DMS 273 (cell line): ENCODE results near the gene PPL.
"Not testable (repeated sequence)": the region's sequence is repeated elsewhere in the genome, so short reads cannot be mapped to it uniquely, and the experiment has no call there.

Experiments
- DNase-seq: peaks from one replicate; lab custom pipeline; 2025; ENCODE audit not compliant: unreplicated experiment; lab: John Stamatoyannopoulos, UW

PPL gene

DNA sequence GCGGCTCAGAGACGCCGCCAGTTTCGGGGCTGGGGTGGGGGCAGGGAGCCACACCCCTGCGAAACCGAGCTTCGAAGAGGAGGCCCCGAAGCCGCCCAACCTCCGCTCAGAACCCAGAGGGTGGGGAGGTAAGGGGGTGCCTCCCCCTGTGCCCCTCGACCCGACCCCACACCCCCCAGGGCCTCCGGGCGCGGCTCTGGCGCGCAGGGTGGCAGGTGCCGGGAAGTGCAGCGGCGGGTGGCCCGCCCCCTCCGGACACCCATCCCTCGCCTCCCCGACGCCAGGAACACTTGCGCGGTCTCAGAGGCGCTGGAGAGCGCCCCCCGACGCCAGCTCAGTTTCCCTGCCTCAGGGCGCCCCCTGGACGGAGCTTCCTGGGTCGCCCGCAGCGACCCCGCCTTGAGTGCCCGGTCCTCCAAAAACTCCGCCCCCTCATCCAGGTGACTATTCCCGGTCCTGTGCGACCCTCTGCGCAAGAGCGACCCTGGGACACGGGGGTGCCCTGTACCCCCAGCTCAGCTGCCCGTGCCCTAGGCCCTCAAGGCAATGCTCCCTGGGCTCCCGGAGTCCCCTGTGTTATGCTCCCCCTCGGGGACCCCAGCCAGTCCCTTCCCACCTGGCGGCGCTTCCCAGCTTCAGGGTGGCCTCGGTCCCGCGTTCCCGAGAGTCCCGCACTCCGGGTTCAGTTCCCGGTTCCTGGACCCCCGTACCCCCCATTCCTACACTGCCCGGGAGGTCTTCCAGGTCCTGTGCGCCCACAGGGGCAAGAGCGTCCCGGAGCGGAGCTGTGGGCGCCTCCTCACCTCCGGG lies 562 bp downstream of the PPL start:
- peak; percentile 76 for DNase-seq

DNA sequence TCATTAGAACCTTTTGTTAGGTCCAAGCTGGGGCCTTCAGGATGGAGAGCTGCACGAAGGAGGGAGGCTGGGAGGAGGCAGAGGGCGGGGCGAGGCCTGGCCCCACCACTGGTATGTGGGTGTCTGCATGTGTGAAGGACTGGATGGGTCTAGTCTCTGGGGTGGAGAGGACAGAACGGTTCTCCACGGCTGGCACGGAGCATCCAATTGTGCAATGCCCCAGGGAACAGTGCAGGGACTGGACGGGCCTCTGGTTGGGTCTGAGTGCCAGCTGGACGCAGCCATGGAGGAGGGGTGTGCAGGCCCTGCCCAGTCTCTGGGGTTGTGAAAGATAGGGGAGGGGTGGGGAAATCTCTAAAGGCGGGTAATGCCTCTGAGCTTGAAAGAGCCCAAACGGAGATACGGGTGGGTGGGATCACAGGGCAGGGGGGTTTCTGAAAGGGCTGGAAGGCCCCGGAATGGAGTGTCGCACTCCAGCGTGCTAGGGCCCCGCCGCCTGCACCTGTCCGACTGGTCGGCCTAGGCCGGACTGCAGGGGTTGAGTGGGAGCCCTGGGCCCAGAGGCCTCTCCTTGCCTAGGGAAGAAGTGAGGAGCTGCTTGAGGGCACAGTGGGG lies 1.6 kb downstream of the PPL start:
- no peak for DNase-seq

DNA sequence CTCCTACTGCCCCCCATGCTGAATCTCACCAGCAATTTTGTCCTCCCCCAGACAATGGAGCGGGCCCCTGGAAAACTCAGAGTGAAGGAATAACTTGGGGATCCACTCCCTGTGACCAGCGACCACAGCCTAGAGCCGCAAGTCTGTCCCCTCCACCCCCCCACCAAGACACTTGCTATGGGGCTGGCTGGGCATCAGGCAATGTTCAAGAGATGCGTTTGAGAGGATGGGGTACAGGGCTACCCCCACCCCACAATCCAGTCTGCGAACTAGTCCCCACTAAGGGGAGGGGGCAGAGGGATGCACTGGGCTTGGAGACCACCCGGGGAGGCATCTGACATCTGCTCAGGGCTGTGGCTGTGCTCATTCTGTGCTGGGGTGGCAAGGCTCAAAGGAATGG lies 2.4 kb downstream of the PPL start:
- DNase-seq = no peak

DNA sequence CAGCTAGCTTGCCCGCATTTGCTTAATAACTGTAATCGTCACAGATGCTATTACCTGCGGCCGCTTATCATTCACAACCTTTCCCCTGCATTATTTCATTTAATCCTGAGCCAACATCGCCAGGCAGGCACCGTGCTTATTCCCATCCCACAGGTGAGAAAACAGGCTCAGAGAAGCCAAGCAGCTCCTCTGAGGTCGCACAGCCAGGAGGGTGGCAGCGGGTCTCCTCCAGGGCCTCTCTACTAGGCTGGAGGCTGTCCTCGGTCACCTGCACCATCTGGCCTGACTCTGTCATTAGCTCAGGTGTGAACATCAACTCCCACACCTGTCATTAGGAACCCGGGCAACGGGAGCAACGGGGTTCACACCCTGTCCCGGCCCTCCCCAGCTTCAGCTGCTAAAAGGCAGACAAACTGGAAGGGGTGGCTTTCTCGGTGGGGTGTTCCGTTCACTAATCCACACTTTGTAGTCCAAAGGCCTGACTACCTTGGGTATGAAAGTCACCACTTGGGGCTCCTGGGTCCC lies 3.0 kb downstream of the PPL start:
- no peak for DNase-seq

DNA sequence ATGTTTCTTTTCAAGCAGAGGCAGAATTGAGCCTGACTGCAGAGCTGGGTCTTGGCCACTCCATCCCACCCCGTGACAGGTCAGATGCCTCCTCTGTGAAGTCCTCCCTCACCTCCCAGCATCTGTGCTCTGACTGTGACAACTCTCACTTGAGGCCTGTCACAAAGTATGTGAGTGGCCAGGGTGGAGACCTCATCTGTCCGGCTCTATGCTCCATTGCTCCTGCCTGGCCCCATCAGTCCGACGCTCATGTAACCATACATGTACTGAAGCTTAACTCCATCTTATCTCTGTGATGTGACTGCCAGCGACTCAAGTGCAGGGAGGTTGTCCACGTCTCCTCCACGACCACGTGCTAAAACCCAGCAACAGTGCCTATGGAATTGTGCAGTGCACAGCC lies 3.5 kb downstream of the PPL start:
- no peak for DNase-seq

DNA sequence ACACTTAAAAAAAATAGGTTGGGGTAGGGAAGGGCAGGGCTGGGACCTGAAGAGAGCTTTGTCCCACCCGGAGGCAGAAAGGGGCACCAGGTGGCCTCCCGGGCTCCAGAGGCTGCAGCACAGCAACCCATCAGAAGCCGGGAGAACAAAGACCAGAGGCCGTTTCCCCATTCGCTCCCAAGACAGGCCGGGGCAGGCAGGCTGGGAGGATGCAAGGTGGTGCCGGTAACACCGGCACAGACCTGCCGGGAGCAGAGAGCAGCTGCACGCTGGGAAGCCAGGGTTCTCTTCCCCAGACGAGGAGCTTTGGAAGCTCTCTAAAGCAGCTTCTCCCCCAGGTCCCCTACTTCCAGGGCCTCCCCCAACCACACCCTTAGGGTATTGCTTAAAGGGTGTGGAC lies 5.6 kb downstream of the PPL start:
- no peak for DNase-seq

DNA sequence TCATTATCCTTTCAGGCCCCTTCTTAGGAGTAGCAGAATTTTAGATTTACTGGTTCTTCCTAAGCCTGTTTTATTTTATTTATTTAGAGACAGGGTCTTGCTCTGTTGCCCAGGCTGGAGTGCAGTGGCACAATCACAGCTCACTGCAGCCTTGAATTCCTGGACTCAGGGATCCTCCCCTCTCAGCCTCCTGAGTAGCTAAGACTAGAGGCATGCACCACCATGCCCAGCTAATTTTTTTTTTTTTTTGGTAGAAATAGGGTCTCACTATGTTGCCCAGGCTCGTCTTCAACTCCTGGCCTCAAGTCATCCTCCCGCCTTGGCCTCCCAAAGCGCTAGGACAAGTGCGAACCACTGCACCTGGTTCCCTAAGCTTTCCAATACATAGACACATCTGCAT lies 7.3 kb downstream of the PPL start:
- not testable (repeated sequence) for DNase-seq

DNA sequence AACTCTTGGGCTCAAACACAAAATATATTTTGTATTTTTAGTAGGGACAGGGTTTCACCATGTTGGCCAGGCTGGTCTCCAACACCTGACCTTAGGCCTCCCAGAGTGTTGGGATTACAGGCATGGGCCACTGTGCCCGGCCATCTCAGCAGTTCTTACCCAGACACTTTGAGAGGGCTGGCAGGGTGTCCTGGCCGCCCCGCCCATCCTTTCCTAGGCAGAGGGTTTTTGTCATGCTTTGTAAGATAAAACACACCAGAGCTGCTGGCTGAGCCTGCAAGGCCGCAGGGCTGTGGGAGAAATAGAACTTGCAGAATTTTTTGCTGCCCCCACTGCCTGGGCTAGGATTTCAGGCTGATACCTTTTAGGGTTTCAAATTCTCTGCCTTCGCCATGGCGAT lies 8.7 kb downstream of the PPL start:
- no peak for DNase-seq

DNA sequence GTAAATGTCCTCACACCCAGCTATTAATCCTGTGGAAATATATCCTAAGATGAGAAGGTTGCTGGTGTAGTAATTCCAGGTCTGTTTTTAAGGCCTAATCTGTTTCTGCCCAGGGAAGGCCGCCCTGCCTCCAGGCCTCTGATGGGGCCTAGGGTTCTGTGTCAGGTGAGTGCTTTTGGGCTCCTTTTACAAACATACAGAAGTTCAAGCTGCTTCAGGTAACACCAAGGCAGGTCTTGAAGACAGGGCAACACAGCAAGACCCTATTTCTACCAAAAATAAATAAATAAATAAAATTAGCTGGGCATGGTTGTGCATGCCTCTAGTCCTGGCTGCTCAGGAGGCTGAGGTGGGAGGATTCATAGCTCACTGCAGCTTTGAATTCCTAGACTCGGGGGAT lies 9.3 kb downstream of the PPL start:
- DNase-seq = no peak

DNA sequence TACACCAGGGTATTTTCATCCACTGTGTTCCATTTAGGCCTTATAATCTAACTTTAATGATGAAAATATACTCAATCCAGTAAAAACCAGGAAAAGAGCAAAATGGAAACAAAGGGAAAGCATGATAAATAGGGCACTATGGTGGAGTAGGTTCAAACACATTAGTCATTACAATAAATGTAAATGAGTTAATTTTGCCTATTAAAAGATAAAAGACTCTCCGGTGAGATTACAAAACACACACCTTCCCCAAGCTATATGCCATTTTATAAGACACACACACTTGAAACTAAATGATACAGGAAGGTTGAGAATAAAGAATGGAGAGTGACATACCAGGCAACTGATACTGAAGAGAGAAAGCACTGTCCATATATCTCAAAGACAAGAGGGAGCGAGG lies 10.0 kb downstream of the PPL start:
- DNase-seq = no peak

DNA sequence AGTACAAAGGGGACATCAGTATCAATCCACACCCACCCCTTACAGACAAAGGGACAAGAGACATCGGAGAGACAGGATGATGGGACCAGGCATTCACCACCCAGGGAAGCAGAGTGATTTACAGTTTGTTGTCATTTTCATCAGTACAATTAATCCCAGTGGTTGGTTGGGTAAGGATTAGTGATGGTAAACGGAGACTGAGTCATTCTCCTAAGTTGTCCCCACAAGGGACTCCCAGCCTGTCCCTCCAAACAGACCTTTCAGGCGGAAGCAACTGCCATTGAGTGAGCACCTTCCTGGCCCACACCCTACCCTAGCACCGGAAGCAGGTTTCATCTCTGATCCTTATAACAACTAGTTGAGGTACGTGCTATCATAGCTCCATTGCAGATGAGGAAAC lies 11.2 kb downstream of the PPL start:
- DNase-seq = no peak

DNA sequence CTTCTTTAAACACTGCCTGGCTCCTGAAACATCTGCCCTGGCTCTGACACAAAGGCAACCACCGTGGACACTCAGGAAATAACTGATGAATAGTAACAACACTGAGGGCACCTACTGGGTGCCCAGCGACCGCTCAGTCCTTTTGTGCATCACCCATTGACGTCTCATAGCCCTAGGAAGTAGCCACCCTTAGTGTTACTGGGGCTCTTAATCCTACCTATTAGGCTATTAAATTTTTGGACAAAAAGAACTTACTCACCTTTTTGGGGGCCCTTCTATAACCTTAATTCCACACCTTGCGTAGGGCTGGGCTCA lies 11.7 kb downstream of the PPL start:
- no peak for DNase-seq

DNA sequence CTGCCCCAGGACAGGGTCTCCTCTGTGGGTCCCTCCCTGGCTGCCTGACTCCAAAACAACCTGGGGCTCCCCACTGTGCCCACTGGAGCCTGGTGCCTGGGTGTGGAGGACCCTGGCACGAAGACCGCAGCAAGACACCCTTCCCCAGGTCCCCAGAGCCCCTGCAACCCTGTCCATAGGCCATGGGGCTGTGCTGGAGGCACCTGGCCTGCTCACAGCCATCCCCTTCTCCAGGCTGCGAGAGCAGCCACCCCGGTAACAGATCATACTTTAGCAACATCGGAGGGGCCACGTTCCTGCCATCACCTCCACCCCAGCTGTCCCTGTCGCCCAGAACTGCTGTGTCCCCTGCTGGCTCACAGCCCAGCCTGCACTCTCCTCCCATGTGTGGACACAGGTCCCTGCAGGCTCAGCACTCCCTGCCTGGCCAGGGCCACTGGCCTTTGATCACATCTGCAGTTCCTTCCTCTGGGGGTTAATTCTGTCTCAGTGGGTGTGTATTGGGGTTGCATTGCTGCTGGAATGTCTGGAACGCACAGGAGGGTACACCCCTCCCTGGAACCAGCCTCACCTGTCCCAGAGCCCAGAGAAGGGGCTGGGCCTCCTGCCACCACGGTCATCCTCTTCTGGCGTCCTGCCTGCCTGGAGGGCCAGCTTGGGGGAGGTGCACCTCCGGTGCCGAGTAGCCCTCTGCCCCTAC lies 12.2 kb downstream of the PPL start:
- no peak for DNase-seq

DNA sequence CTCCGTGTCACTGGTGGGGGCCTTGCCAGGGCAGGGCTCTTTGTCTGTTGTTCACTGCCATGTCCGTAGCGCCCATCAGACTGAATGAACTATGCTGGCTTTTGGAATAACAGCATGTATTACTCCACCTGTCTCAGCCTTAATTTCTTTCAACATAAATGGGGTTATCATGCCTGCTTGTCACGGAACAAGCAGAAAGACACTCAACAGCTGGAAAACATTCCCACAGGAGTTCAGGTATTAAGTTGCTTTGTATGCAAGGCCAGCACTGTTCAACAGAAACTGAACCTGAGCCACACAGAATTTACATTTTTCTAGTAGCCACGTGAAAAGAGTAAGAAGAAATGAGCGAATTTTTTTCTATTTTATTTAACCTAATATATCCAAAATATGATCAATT lies 13.1 kb downstream of the PPL start:
- DNase-seq = no peak

DNA sequence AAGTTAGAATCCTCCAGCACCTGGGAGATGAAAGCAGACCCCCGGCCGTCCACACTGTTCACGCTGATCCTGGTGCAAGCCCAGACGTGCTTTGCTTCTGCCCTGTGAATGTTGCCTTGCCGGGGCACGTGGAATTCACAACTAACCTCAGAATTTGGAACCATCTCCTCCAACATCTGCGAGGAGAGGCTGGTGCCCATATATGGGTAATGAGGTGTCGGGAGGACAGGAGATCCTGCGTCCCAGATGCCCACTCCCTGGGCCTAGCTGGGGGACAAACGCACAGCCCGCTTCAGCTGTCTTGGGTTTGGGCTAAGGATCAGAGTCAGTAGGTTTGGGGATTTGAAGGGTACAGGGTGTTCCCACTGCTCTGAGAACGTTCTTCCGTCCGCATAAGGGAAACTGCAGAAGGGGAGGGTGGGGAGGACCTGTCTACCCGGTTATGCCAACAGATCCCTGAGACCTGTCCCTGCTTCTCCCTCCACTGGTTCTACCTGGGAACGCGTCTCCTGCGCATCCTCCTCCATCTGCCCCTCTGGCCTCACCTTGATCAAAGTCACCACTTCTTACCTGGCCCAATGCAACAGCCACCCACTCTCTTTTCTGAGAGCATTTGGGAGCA lies 14.1 kb downstream of the PPL start:
- DNase-seq = peak; percentile 86

DNA sequence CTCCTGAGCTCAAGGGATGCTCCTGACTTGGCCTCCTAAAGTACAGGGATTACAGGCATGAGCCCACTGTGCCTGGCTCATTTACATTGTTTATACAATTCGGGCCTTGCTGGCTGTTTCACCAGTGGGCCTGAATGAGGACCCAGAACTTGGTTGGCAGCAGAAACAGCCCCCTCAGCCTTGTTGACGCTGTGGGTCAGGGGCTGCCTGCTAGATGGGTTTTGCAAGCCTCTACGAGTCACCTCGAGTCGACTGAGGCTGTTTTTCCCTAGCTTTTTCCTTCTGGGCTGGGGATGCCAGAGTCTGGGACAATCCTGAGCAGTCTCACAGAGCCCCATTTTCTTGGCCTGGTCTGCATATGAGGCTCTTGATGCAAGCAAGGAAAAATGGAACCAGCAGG lies 16.1 kb downstream of the PPL start:
- DNase-seq = no peak

DNA sequence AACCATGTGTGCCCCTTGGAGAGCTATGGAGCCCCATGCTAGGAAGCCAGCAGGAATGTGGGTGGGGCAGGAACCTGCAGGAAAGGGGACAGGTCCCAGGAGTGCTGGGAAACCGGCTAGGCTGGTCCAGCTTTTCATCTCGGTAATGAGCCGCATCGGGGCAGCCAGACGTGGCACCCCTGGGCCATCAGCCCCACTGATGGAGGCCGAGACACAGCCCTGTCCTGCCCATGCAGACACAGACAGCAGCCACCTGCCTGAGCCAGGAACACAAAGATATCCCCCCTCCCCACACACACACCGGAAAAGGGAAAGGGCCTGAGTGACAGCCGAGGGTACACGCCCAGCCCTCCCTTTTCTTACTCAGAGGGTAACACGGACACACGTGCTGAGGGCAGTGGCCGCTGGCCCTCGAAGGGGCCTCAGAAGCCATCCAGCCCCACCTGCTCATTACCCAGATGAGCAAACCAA lies 18.1 kb downstream of the PPL start:
- DNase-seq = no peak

DNA sequence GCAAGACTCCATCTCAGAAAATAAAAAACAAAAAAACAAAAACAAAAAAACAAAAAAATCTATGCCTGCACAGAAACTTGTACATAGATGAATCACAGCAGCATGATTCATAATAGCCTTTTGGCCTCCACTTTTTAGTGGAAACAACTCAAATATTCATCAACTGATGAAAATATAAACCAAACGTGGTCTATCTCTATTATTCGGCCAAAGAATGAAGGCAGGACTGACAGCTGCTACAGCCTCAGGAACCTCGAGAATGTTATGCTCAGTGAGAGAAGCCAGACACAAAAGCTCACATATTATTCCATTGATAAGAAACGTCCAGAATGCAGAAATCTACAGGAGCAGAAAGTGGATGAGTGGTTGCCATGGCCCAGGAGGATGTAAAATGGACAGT lies 19.8 kb downstream of the PPL start:
- no peak for DNase-seq

DNA sequence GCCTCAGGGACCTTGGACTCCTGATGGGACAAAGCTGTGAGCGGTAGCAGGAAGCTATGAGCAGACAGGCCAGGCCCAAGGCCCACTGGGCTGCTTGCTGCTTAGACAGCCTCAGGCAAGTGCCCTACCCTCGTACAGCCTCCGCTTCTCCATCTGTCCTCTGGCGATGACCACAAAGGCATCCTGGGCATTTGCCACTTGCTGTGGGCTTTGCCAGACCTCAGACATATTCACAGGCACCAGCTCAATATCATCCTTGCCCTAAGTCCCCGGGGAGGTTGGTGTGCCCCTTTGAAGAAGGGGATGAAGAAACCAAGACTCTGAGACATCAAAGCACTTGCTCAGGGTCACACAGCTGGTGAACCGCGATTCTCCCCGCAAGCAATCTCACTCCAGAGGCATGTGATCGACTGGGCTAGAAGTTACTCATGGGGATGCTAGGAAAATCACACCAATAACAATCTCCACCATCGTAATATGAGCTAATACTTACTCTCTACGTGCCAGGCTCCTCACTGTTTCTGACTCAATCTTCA lies 21.7 kb downstream of the PPL start:
- no peak for DNase-seq

DNA sequence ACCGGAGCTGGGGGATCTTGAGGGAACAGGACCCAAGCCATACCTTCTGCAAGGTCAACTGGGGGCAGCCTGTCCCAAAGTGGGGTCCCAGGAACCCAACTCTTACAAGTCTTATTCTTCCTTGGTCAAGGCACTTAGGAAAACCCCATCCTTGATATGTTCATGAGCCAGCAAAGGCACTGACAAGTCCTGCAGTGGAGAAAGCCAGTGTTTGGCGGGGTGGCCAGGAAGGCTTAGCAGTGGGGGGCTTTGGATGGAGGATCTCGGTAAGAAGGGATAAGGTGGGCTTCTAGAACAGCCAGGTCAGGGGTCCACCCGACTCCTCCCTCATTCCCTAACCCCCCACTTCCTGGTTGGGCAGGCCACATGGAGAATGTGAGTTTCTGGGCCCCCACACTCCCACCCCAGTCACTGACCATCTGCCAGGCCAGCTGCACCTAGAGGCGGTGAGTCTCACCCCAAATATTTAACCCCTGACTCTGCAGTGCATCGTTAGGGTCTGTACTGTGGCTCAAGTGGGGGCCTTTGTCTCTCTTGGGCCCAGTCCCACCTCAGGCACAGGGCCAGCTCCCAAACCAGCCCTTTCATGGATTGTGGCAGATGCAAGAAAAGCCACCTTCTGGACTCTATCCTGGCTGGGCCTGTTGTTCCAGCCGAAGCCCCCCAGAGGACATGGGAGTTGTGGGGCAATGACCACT lies 22.3 kb downstream of the PPL start:
- DNase-seq = no peak
